Keratinocyte (primary cell): ENCODE data around the gene GOLT1A.
"Not testable (repeated sequence)": the region's sequence is repeated elsewhere in the genome, so short reads cannot be mapped to it uniquely, and the experiment has no call there.

ENCODE experiments used
- CTCF ChIP-seq, 3 experiments: IDR thresholded peaks in 1 of 3; conservative IDR thresholded peaks in 1 of 3; optimal IDR thresholded peaks in 1 of 3; 2 replicates in 2 of 3; 3 replicates in 1 of 3; pipeline versions ENCODE3 to v1.5.1; 2011; ENCODE audit warnings: low read length in 3 of 3, mild to moderate bottlenecking in 3 of 3, moderate library complexity in 2 of 3, control low read depth in 1 of 3, inconsistent platforms in 1 of 3; ENCODE audit not compliant: insufficient read depth in 2 of 3; ENCODE audit errors: extremely low read depth in 1 of 3
- EZH2 ChIP-seq: IDR thresholded peaks from one replicate; pipeline ENCODE4 v1.6.1; 2012; ENCODE audit warnings: inconsistent platforms, mild to moderate bottlenecking, low read length, moderate library complexity

GRCh38 chr1:204238520-204238919 lies 24.7 kb upstream of the GOLT1A start:
- not testable (repeated sequence) for TF ChIP-seq CTCF (optimal IDR thresholded peaks at IDR 0.05 in 1 of 3, IDR thresholded peaks at IDR 0.05 in 1 of 3, conservative IDR thresholded peaks at IDR 0.05 in 1 of 3; ENCODE audit: extremely low read depth in 1 of 3, insufficient read depth in 2 of 3, low read length in 3 of 3); EZH2
